Measurements from ENCODE around the gene PDE3B.

PDE3B gene

GRCh38 chr11:14892036-14892556, 248.5 kb downstream of the PDE3B start, which contains the start of gene CYP2R1:
TSS of gene CYP2R1 (minus strand) at chr11:14892231. CDS start at chr11:14892205, 26 bp downstream.
- peak; percentile 83 for DNase-seq

- DNase-seq: no peak
Observed at GRCh38 chr11:14892577-14892976, 249.0 kb downstream of the PDE3B start.

GRCh38 chr11:14894657-14895598, 251.3 kb downstream of the PDE3B start:
- DNase-seq: no peak

- no peak for DNase-seq
Observed at GRCh38 chr11:14898355-14898754, 254.8 kb downstream of the PDE3B start.

GRCh38 chr11:14898906-14899305, 255.3 kb downstream of the PDE3B start:
- DNase-seq: no peak

- no peak for DNase-seq
Observed at GRCh38 chr11:14902650-14903350, 259.2 kb downstream of the PDE3B start.

GRCh38 chr11:14904745-14905103, 261.1 kb downstream of the PDE3B start:
- DNase-seq: peak; percentile 85

GRCh38 chr11:14905104-14906033, 261.8 kb downstream of the PDE3B start:
- DNase-seq: peak; percentile 50

- DNase-seq: no peak
Observed at GRCh38 chr11:14906578-14906977, 263.0 kb downstream of the PDE3B start.

- DNase-seq: no peak
Observed at GRCh38 chr11:14906993-14907392, 263.4 kb downstream of the PDE3B start.

GRCh38 chr11:14907411-14908213, 264.0 kb downstream of the PDE3B start:
- DNase-seq: peak; percentile 89

- no peak for DNase-seq
Observed at GRCh38 chr11:14908214-14908880, 264.7 kb downstream of the PDE3B start.

- no peak for DNase-seq
Observed at GRCh38 chr11:14914536-14914935, 270.9 kb downstream of the PDE3B start.

GRCh38 chr11:14916403-14916802, 272.8 kb downstream of the PDE3B start:
- no peak for DNase-seq
